GM12892 (cell line): Measurements from ENCODE around the gene PAM16.

ENCODE experiments used
- DNase-seq: peaks from one replicate; pipeline ENCODE4 v3.0.0; 2011; ENCODE audit not compliant: insufficient read length
- FAIRE-seq: peaks from 2 replicates; lab custom pipeline; 2011; peaks lifted over from hg19 to GRCh38; lab: Jason Lieb, UNC
- POLR2A ChIP-seq: IDR thresholded peaks from 2 replicates; pipeline ENCODE4 v1.6.1; 2011; ENCODE audit warnings: low read depth, low read length, control low read depth
- POLR2AphosphoS5 ChIP-seq: IDR thresholded peaks from 2 replicates; pipeline ENCODE4 v1.6.1; 2011; ENCODE audit warnings: low read depth, low read length, control low read depth
- TAF1 ChIP-seq: IDR thresholded peaks from 2 replicates; pipeline ENCODE4 v1.6.1; 2011; ENCODE audit warnings: low read depth, mild to moderate bottlenecking, control low read depth, low read length, borderline replicate concordance

Gene PAM16

DNA sequence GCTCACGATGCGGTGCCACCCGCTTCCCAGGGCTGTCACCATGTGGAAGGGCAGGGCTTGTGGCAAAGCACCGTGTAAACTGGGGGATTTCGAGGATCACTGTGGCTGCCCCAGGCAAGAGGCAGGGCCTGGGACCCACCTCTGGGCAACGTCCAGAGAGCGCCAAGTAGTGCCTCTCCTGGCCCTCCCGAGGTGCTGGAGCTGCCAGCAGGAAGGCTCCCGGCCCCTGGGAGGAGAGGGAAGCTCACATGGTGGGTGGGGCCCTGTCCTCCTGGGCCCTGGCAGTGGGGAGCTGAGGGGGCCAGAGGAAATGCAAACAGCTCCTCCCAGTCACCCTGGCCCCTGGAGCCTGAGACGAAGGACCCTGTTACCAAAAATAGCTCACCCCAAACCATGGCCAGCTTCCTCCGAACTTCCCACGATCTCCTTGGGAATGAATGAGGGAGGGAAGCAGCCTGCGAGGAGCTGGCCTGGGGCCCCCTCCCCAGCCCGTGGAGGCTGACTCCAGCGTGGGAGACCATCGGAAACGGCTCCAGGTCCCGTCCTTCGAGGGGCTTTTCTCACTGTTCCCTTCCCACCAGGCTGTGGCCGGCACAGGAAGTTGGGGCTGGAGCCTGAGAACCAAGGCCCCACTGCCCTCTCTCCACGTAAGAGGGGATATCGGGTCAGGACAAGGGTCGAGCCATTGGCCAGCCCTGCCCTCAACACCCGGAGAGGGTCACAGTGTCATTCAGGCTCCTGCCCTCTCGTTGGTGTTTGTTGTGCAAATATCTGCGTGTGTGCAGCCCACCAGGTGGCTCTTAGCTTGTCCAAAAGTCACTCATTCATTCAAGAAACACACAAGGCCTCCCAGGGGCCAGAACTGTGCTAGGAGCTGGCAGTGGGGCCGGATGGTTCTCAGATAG lies 38.2 kb upstream of the PAM16 start:
- DNase-seq (no peak), FAIRE-seq (no peak)
- no peak for TF ChIP-seq POLR2AphosphoS5
- TF ChIP-seq POLR2A, result no peak
- TF ChIP-seq TAF1, result no peak

GRCh38 chr16:4388271-4389021 lies 37.3 kb upstream of the PAM16 start:
- FAIRE-seq (no peak), DNase-seq (no peak)
- TF ChIP-seq POLR2AphosphoS5 (no peak), POLR2A (no peak), TAF1 (no peak)

DNA sequence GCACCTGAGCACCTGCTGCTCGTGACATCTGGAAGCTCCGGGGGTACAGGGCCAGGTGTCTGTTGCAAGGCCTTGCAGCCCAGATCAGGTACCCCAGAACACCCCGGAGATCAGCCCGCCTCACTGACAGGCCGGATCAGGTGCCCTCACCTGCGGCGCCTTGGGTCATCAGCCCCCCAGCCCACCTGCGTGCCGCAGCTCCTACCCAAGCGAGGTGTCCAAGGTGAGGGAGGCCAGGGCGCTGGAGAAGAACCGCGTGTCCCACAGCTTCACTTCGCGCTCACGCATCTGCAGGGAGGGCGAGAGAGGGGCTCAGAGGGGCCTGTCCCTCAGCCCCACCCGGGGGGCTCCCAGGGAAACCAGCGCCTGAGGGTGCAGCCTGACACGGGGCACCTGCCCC lies 36.7 kb upstream of the PAM16 start:
- FAIRE-seq, result no peak
- TF ChIP-seq POLR2A (no peak), TAF1 (no peak), POLR2AphosphoS5 (no peak)
- no peak for DNase-seq

GRCh38 chr16:4386951-4387565 lies 35.9 kb upstream of the PAM16 start:
- DNase-seq (no peak), FAIRE-seq (no peak)
- TF ChIP-seq POLR2A (no peak), TAF1 (no peak), POLR2AphosphoS5 (no peak)

DNA sequence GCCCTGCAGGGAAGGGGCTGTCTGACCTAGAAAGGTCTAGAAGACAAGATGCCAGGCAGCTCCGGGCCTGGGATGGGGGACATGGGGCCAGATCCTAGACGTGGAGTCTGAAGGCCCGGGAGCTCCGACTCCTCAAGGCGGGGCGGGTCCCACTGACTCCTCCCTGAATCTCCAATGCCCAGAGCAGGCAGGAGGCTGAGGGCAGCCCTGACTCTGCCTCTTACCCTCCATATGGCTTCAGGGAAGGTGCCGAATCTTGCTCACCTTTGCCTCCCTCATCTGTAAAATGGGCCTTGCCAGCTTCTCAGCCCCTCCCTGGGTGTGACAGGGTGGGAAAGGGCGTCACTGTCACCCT lies 35.3 kb upstream of the PAM16 start:
- TF ChIP-seq POLR2AphosphoS5, result no peak; the same call in 1 of the 2 replicates
- no peak for TF ChIP-seq TAF1
- no peak for TF ChIP-seq POLR2A
- FAIRE-seq (no peak), DNase-seq (no peak)

DNA sequence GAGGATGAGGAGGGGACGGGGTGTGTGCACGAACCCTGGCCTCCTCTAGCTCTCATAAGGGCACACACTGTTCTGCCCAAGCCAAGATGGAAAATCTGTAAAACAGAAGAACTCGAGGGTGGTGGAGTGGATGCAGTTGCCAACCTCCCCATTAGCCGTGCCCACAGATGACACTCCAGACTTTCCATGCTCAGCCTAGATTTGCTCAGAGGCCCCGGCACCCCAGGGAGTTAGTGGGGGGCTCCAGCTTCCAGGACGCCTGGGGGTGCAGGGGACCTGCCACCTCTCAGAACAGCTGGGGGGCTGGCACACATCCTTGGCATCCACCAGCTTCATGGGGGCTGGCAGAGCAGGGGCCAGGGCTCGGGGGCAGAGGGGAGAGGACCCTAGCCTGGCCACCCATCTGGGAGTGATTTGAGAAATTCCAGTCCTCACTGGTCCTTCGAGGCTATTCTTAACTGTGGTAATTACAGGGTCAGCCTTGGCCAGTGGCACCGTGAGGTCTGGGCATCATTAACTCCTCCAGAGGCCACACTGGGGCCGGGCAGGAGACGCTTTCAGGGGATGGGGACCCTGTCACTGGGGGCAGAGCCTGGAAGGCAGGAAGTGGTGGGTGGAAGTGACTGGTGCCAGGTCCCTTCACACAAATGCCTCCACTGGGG lies 34.8 kb upstream of the PAM16 start:
- FAIRE-seq, result no peak

DNA sequence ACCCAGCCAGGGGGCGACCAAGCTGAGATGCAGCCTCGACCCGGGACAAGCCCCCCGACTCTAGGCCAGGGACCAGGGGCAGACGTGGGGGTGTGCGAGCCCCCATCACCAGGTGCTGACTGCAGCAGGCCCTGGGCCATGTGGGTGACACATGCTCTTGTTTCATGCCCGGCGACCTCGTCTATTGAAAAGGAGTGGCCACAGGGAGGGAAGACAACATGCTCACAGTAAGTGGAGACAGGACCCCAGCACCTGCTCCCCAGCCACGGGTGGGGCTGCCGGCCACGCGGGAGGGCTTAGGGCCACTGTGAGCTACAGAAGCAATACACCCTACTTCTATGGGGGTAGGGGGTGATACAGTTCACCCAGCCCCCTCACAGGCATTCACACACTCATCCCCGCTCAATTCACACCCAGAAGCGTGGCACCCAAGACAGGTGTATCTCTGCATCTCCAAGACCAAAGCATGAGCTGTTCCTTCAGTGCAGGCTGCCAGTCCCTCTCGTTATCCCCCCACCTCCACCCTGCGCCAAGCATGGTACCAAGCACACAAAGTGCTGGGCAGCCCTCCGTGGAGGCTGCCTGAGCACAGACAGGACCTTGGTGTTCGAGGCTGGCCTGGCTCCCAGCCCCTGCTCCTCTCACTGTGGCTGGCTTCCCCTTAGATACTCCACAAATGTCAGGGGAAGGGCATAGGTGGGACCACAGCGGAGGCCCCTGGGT lies 34.1 kb upstream of the PAM16 start:
- FAIRE-seq, result no peak
- TF ChIP-seq POLR2AphosphoS5, result no peak
- no peak for TF ChIP-seq POLR2A
- TF ChIP-seq TAF1, result no peak

More for the DNA sequence above, 34.8 kb upstream of the PAM16 start:
- DNase-seq, result no peak
- TF ChIP-seq POLR2AphosphoS5 (no peak), TAF1 (no peak), POLR2A (no peak)

GRCh38 chr16:4384509-4384942 lies 33.4 kb upstream of the PAM16 start:
- FAIRE-seq, result no peak
- no peak for DNase-seq
- no peak for TF ChIP-seq POLR2A
- no peak for TF ChIP-seq TAF1
- TF ChIP-seq POLR2AphosphoS5, result no peak

More for the DNA sequence above, 34.1 kb upstream of the PAM16 start:
- DNase-seq, result no peak

GRCh38 chr16:4383591-4384444 lies 32.7 kb upstream of the PAM16 start:
- no peak for FAIRE-seq
- TF ChIP-seq POLR2A (no peak), POLR2AphosphoS5 (no peak), TAF1 (no peak)
- DNase-seq, result no peak

DNA sequence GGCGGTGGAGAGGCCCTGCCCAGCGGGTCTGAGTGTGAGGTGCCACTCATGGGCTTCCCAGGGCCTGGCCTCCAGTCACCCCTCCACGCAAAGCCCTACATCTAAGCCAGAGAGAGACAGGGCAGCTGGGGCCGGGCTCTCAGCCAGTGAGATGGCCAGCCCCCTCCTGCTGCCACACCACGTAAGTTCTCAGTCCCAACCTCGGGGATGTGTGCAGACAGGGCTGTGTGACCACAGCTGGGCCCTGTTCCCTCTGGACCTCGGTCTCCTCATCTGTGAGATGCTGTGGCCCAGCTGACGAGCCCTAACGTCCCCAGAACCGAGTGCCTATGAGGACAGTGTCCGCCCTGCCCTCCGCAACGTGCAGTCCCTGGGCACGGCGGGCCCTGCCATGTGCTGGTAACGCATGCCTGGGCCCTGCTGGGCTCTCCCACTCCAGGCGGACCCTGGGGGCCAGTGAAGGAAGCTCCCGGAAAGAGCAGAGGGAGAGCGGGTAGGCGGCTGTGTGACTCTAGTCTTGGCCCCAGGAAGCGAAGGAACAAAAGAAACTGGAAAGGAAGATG lies 31.8 kb upstream of the PAM16 start:
- FAIRE-seq (no peak), DNase-seq (no peak)
- no peak for TF ChIP-seq POLR2A
- peak; percentile 35; the same call in 1 of the 2 replicates for TF ChIP-seq POLR2AphosphoS5
